NCI-H460 (cell line): ENCODE data around the gene RFC2. TPM values are rescaled to one million over a fixed set of nuclear protein-coding genes. Genes with fewer than 3 reads are reported as not detected.

ENCODE experiments used
- DNase-seq: peaks from one replicate; pipeline ENCODE4 v3.0.0-alpha.2; 2016; ENCODE audit warnings: low read depth; ENCODE audit errors: extremely low read depth
- polyA plus RNA-seq: library from polyadenylated mRNA; depleted of rRNA; stranded (reverse); fragments of >200 nt; gene quantifications from 2 replicates; pipeline ENCODE4 v1.2.3, GENCODE V29; 2014; cell fraction: nucleus; rRNA removed
- total RNA-seq: library from RNA; depleted of rRNA; stranded (reverse); fragments of >200 nt; shearing (Covaris generic); gene quantifications from 2 replicates; pipeline ENCODE4 v1.2.3, GENCODE V29; 2014; rRNA removed

The RFC2 gene
- total RNA-seq: 30.1 and 37.0 TPM in 2 replicates
- polyA plus RNA-seq: 59.7 and 60.0 TPM in 2 replicates

DNA sequence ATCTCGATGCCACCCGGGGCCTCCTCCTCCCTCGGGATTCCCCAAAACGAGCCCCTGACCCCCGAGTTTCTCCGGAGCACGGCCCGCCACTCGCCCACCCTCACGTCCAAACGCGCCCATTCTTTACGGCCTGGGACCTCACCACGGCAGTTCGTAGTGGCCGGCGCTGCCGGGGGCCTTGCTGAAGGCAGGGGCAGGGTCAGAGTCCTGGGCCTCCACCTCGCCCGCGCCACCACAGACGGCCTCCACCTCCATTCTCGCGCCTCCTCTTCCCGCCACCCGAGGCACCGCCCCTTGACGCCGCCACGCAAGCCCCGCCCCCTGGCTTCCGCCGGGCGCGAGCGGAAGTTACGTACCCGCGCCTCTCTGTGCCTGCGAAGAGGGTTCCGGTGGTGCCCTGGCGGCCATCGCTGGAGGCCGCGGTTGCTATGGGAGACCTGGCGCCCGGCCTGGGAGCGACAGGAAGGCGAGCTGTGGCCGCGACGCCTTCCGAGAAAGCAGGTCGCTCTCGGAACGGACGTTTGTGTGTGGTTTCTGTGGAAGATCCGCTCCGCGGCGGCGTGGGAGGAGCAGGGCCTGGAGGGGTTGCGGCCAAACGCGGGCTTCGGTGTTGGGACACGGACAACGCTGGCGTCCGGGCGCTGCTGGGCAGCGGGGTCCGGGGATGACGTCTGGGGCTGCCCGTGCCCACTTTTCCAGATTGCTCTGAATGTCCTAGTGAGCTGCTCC lies at the start of gene RFC2:
TSS of gene RFC2 (minus strand) at position 271 of the 729 bp plus-strand sequence. CDS start at position 255, 16 bp downstream.
- DNase-seq: peak; percentile 93

DNA sequence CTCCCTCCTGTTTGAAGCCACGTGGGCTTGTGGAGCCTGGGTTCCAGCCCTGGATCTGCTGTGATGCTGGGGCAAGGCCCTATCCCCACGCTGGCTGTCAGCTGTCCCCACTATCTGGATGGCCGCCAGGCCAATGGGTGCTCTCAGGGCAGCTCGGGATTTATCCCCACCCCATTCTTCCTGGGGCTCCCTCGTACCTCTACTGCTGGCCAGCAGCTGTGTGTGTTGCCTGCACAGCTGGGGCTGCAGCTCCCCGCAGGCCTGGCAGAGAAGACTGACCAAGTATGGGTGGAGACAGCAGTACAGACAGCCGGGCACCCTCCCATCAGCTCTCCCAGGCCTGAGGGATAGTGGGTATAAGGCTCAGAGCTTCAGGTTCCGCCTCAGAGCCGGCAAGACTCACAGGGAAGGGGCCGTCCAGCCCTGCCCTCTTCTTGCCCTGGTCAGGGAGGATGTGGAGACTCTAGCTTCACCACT lies 48.6 kb upstream of the RFC2 start:
- DNase-seq: no peak

DNA sequence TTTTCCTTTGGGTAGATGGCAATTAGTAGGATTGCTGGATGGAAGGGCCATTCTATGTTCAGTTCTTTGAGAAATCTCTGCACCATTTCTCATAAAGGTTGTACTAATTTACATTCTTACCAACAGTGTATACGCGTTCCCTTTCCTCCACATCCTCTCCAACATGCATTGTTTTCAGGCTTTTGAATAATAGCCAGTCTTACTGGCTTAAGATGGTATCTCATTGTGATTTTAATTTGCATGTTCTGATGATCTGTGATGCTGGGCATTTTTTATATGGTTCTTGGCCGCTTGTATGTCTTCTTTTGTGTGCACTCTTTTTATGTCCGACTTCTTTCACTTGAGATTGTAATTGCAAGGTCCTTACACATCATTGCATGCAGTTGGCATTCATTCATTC lies 46.7 kb upstream of the RFC2 start:
- no peak for DNase-seq

DNA sequence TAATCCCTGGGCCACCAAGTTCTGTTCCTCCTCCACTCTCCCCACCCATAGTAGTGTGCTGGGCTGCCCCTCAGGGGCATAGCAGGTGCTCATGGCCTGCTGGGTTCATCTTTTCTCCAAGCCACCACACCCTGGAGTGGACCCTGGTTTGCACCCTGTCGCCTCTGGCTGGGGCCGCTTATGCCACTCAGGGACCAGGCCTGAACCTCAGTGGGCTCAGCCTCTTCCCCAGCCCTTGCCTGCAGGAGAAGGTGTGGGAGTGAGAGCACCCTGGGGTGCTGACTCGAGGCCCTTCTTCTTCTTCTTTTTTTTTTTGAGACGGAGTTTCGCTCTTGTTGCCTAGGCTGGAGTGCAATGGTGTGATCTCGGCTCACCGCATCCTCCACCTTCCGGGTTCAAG lies 45.2 kb upstream of the RFC2 start:
- no peak for DNase-seq

DNA sequence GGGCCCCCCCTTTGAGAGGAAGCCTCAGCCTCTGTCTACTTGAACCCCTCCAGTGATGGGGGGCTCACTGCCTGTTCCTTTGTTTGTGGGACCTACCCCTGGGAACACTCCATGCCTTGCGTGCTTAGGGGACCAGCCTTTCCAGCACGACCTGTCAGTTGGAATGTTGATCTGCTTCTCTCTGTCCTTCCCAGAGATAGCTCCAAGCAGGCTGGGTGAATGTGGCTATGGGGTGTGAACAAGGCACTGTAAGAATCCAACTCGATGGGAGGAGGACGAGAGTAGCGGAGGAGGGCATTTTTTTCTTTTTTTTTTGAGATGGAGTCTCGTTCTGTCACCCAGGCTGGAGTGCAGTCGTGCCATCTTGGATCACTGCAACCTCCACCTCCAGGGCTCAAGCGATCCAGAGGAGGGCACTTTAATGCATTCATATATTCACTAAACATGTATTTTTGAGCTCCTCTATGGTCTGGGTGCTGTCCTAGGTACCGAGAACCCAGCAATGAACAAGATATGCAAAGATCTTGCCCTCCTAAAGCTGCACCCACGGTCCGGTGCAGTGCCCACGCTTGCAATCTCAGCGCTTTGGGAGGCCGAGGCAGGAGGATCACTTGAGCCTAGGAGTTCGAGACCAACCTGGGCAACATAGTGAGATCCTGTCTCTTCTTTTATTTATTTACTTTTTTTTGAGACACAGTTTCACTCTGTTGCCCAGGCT lies 43.5 kb upstream of the RFC2 start:
- no peak for DNase-seq

DNA sequence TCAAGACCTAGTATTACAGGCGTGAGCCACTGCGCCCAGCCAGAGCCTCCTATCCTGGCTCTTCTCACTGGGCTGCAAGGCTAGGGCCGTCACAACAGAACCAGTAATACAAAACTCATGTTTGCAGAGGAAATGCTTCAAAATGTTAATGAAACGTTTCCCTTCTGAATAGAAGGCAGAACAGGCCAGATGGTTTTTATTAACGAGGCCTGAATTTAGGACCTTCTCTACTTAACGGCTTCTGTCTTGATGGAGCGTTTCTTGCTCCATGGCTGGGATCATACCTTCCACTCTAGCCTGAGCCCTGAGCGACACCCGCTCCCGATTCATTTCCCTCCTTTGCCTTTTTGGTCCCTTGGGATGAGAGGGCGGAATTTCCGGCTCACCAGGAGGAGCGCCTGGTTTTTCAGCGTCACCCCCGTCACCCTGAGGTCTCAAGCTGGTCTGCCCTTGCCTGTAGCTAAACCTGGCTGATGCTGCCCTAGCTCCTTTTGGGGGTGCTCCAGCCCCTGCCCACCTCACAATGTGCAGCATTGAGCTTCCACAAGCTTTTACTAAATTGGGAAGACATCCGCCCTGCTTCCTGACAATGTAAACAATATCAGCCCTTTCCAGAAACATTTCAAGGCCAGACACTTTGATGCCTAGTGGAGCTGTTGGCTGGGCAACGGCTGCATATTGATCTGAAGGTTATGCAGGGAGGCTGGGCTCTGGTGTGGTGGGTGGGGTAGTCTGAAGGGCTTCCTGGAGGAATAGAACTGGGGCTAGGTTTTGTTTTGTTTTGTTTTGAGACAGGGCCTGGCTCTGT lies 40.2 kb upstream of the RFC2 start:
- no peak for DNase-seq

DNA sequence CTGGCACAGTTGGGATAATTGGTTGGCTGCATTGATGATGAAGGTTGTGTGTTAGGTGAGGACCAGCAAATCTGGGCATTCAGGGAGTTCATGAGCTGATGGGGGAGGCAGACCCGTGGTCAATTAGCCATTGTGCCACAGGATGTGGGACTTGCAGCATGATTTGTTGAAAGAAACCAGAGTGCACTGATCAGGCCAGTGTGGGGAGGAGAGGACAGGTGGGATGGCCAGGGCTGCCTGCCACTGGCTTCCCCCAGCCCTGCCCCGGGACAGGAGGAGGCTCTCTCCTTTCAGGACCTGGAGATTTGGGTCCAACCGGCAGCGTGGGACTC lies 39.3 kb upstream of the RFC2 start:
- no peak for DNase-seq

DNA sequence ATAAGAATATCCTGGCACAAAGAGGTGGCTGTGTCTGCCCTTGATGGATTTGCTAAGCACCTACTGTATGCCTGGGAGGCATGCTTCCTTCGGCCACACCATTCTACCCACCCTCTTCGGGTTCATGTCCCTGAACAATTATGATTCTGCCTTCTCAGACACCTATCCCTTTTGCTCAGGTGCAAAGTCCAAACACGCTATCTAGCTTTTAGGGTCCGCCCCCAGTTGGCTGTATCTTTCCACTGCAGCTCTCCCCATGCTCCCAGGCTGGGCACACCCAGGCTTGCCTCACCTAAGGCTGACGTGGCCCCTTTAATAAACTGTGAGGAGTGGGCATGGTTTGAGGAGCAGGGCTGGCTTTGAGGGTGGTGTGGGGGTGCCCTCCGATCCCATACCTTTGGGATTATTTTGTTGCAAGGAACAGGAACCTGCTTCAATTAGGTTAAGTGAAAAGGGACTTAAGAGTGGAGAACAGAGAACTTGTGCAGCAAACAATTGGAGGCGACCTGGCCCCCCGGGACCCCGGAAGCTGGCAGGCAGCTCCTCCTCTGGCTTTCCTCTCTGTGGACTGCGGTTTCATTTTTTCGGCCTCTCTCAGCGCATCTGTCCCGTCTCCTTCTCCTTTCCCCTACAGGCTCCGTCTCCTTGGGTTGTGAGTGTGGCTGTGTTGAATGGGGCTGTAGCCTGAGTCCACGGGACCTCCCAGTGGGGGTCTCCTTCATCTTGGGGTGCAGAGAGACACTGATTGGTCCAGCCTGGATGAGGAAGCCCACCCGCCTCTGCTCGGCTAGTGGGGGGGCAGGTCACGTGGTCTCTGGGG lies 38.8 kb upstream of the RFC2 start:
- no peak for DNase-seq

DNA sequence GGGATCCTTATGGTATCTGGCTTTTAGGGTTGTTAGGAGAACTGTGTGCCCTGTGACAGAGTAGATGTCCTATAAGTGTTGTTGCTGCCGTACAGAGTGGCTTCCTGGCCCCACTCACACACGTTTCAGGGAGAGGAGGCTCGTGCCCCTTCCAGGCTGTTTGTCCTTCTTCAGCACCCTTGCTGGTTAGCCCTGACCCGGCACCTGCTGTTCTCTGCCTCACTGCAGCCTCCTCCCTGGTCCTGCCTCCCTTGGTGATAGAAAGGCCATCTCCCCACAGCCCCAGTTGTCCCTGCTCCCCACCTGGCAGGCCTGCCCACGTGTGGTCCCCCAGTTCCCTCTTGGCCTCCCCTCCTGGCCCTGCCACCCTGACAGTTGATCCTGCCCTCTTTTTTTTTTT lies 37.3 kb upstream of the RFC2 start:
- DNase-seq: no peak

DNA sequence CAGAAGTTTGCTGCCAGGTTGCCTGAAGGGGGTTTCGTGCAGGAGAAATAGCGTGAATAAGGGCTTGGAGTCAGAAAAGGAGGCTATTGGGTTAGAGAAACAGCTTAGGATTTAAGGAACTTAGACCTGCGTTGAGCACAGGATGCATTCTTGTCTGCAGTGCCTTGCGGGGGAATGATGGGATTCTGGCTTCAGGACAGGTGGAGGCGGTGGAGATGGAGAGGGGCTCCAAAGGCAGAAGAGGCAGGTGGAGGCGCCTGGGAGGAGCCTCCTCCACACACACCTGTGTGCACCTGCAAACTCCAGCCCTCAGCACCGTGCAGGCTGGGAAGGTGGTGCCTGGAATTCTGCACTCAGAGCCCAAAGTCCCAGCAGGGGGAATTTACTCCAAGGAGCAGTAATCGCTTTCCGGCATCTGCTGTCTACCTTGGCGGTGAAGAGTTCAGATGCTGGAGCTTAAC lies 36.8 kb upstream of the RFC2 start:
- no peak for DNase-seq

DNA sequence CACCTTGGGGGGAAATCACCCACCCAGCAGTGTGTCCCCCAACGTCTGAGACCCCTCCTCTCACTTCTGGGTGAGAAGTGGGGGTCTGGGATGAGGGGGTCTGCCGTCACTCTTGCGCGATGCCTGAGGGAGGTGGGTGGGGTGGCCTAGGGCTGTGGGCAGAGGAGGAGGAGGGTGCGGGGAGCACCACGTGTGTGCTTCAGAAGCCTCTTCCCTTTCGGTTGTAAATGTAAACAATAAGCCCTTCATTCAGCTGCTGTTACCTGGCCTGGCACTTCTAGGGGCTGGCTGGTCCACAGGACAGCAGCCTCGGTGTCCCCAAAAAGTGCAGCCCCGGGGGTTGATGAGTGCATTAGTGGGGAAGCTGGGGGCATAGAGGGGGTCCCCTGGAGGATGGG lies 36.4 kb upstream of the RFC2 start:
- no peak for DNase-seq

DNA sequence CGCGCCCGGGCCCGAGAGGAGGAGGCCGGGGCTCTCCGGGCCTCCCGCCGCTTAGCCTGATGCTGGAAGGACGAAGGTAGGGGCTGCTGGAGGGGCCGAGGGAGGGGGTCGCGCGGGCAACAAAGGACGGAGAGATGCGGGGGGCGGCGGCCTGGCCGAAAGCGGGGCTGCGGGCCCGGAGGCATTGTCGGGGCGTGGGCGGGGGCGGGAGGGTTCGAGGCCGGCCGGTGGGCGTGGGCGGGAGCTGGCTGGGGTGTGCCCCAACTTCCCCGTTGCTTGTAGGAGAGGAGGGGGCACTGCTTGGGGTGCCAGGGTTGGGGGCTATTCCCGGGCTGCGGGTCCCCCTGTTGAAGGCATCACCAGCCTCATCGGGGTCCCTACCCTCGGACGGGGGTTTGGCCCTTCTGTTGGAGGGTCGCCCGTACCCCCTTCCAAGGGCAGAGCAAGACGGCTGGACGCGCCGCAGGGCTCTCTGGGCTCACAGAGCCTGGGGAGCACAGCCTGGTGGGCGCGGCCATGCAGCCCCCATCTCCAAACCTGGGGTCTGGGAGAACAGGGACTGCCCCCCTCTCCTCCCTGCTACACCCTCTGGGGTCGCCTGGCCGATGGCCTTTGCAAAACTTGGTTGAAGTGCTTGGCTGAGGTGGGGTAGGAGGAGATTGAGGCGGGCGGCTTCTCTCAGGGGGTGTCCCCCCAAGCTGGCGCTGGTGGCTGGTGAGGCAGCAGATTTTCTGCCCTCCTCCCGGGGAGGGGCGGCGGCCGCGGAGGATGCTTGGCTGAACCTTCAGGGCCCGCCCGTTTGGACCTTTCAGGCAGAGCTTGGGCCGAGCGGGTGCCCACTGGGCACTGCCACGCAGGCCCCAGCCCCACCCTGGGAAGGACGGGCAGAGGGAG lies 35.7 kb upstream of the RFC2 start:
- DNase-seq: no peak

DNA sequence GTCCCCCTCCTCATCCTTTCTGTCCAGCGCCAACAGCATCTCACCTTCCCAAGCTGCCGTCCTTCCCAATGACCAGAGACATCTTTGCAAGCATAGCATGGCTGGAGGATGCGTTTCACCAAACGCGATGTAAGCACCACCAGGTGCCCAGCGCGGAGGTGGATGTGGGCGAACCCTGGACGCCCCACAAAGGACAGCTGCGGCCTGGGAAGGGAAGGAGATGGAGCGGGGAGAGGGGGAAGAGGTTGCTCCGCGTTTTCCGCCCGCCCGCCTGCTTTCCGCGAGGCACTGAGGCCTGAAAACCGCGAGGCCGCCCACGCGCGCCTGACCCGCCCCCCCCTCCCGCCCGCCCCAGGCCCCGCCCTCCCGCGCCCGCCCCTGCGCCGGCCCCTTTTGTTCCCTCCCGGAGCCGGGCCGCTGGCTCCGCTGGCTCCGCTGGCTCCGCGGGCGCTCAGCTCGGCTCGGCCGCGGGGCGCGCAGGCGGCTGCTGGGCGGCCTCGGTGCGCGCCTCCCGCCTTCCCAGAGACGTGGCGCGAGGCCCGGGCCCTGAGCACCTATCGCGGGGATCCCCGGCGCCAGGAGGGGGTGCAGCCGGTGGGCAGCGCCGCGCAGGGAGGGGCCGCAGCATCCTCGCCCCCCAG lies 34.9 kb upstream of the RFC2 start, which contains the start of gene CLIP2:
TSS of gene CLIP2 (plus strand) at position 390 of the 641 bp plus-strand sequence. CDS start 28,140 bp downstream, outside the sequence.
- DNase-seq: peak; percentile 66

DNA sequence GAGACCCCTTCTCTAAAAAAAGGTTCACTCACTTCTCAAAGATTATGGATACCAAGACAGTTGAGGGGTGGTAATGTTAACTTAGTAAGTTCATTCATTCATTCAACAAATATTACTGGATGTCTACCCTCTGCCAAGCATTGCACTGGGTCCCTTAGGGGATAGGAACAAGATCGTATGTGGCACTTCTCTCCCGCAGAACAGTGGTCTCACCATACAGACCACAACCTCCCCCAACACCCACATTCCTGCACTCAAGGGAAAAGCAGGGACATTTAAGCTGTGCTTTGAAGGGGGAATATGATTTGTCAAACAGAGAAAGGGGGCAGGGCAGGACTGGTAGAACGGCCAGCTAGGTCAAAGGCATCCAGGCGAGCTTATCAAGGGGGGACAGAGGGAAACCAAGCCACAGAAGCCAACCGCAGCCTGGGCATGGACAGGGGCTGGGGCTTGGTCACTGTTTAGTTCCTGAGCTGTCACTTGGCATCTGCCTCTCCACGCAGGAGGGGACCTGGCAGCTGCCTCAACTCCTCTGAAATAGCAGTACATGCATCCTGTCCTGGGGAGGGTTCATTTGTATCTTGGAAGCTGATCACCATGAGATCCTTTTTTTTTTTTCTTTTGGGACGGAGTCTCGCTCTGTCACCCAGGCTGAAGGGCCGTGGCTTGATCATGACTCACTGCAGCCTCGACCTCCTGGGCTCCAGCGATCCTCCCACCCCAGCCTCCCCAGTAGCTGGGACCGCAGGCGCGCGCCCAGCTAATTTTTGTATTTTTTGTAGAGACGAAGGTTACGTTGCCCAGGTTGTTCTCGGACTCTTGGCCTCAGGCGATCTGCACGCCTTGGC lies 34.1 kb upstream of the RFC2 start:
- no peak for DNase-seq

DNA sequence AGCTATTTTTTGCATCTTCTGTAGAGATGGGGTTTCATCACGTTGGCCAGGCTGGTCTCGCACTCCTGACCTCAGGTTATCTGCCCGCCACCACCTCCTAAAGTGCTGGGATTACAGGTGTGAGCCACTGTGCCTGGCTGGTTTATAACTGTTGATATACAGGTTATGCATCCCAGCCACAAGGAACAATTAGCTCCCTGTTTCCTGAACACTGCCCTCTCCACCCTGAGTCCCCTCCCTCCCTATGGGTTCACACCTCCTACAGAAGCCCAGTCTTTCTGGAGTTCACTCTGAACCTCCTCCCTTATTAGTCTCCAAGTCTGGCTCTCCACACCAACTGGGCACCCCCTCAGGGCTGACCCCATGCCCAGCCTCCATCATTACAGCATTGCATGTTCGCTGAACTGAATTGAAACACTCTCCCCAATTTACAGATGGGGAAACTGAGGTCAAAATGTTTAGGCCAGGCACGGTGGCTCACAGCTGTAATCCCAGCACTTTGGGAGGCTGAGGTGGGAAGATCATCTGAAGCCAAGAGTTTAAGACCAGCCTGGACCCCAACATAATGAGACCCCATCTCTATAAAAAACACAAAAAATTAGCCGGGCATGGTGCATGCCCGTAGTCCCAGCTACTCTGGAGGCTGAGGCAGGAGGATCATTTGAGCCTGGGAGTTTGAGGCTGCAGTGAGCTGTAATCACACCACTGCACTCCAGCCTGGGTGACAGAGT lies 33.3 kb upstream of the RFC2 start:
- no peak for DNase-seq

DNA sequence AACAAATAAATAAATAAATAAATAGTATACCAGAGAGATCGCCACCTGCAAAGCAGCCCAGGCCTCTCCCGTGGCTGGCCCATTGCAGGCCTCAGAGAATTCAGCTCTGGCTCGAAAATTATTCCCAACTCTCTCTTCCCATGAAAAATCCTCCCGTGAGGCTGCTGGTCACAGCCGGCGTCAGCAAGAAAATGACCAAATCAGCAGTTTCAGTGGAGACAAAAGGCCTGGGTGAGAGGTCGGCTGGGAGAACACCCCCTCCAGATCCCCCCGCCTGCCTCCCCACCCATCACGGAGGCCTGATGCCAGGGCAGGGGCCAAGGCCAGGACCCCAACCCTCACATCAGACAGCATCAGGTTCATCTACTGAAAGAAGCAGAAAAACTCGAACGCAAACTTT lies 31.9 kb upstream of the RFC2 start:
- DNase-seq: no peak

DNA sequence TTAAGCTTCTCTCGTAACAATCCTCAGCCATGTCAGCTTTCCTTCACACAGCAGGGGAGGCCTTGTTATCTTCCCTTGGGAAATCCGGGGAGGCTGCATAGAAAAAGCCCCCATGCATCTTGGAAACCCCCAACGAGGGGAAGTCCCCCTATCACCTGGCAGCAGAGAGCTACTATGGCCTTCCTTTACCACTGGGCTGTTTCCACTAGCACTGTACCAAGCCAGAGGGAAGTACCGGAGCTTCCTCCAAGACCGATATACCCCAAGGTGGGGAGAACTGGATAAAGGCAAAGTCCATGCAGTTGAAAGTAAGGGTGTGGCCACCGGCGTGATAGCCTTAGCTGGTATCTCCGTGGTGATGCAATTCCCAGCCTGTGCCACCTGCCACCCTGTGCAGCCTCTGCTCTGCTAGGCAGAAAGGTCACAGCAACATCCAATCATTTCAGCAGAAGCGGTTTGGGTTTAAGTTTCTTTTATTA lies 30.6 kb upstream of the RFC2 start:
- peak; percentile 58 for DNase-seq
